HL-60 (cell line): ENCODE results near the gene RPL10L.

Experiments used
- CTCF ChIP-seq: IDR thresholded peaks from one replicate; pipeline ENCODE4 v1.5.1; 2011; ENCODE audit warnings: low read length, control low read depth, inconsistent platforms; ENCODE audit not compliant: insufficient read depth
- REST ChIP-seq: IDR thresholded peaks from 2 replicates; pipeline ENCODE4 v1.6.1; 2012; ENCODE audit warnings: low read depth; ENCODE audit not compliant: insufficient replicate concordance

GRCh38 chr14:46672128-46672527, 20.5 kb upstream of the RPL10L start:
- TF ChIP-seq CTCF (no peak), REST (no peak)
